ENCODE results near the gene PRPF39.

GRCh38 chr14:45041641-45042040 lies 42.3 kb upstream of the PRPF39 start:
- TF ChIP-seq, protein P1, sequence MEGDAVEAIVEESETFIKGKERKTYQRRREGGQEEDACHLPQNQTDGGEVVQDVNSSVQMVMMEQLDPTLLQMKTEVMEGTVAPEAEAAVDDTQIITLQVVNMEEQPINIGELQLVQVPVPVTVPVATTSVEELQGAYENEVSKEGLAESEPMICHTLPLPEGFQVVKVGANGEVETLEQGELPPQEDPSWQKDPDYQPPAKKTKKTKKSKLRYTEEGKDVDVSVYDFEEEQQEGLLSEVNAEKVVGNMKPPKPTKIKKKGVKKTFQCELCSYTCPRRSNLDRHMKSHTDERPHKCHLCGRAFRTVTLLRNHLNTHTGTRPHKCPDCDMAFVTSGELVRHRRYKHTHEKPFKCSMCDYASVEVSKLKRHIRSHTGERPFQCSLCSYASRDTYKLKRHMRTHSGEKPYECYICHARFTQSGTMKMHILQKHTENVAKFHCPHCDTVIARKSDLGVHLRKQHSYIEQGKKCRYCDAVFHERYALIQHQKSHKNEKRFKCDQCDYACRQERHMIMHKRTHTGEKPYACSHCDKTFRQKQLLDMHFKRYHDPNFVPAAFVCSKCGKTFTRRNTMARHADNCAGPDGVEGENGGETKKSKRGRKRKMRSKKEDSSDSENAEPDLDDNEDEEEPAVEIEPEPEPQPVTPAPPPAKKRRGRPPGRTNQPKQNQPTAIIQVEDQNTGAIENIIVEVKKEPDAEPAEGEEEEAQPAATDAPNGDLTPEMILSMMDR (conservative IDR thresholded peaks at IDR 0.05; ENCODE audit: low read depth, low read length), result no peak
- TF ChIP-seq EZH2 (IDR thresholded peaks at IDR 0.05; ENCODE audit: borderline replicate concordance, low read depth, low read length, poor library complexity, severe bottlenecking), result no peak

Measured in A673 (cell line).